Epithelial cell of esophagus (primary cell): ENCODE measurements around the gene SCN4A.

ENCODE experiments used
- DNase-seq: peaks from one replicate; pipeline ENCODE4 v3.0.0; 2010; ENCODE audit warnings: low read depth
- H3K4me3 ChIP-seq: 2 replicates; pipeline ENCODE4 v1.5.1; 2011; ENCODE audit warnings: mild to moderate bottlenecking, low read length, control low read depth
- TF ChIP-seq, protein P1 (sequence below): IDR thresholded peaks from 2 replicates; pipeline ENCODE4 v1.5.1; 2011; ENCODE audit warnings: low read depth, mild to moderate bottlenecking, low read length, control low read depth, inconsistent platforms; ENCODE audit not compliant: insufficient read depth; ENCODE audit errors: missing control alignments

Gene SCN4A

GRCh38 chr17:63978272-63979200 lies 5.8 kb upstream of the SCN4A start:
- no peak overlapping the region for H3K4me3 ChIP-seq
- DNase-seq: no peak
- TF ChIP-seq, protein P1, sequence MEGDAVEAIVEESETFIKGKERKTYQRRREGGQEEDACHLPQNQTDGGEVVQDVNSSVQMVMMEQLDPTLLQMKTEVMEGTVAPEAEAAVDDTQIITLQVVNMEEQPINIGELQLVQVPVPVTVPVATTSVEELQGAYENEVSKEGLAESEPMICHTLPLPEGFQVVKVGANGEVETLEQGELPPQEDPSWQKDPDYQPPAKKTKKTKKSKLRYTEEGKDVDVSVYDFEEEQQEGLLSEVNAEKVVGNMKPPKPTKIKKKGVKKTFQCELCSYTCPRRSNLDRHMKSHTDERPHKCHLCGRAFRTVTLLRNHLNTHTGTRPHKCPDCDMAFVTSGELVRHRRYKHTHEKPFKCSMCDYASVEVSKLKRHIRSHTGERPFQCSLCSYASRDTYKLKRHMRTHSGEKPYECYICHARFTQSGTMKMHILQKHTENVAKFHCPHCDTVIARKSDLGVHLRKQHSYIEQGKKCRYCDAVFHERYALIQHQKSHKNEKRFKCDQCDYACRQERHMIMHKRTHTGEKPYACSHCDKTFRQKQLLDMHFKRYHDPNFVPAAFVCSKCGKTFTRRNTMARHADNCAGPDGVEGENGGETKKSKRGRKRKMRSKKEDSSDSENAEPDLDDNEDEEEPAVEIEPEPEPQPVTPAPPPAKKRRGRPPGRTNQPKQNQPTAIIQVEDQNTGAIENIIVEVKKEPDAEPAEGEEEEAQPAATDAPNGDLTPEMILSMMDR: no peak

GRCh38 chr17:63976702-63977101 lies 4.0 kb upstream of the SCN4A start:
- TF ChIP-seq, protein P1: no peak
- H3K4me3 ChIP-seq: no peak overlapping the region
- no peak for DNase-seq

DNA sequence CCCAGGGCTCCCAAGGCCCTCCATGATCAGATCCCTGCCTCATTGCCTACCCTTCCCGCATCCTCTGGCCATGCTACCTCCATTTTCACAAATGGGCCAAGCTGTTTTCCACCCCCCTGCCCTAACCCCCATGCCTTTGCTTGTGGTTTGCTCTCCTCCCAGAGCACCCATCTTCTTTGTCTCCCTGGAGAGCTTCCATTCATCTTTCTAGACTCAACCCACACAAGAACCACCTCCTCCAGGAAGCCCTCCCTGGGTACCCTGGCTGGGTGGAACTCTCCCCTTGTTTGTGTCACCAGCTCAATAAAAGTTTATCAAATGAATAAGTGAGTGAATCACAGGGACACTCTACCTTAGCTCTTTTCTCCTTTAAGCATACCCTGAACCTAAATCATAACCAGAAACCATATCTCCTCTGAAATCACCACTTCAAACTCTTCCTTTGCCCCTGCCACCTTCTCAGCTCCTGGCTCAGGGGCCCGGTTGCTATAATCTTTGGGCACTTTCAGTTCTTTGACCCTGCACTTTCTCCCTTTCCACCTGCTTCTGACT lies 2.9 kb upstream of the SCN4A start:
- no peak overlapping the region for H3K4me3 ChIP-seq
- TF ChIP-seq, protein P1: no peak

DNA sequence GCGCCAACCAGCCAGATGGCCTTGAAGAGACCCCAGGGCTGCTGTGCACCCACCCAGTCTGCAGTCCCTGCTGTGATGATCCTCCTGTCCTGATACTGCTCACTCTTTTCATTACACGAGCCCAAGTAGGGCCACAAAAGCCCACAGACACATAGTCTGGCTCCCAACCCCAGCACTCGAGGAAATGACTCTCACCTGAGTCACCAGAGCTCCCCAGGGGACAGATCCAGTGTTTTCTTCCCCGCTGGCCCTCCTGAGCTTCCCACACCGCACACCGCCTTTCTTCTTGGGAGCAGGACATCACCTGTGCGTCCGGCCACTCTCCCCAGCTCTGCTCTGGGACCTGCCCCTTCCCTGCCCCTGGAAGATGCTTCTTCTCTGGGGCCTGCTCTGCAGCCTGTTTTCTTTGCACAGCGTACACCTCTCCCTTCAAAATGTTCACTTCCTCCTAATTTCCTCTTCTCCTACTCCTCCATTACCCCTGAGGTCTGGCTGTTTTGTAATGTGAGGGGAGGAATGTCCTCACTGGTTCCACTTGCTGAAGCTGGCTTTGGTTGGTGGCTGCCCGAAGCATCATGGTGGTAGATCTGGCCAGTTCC lies 2.0 kb upstream of the SCN4A start:
- no peak overlapping the region for H3K4me3 ChIP-seq
- peak; percentile 78 for DNase-seq
- TF ChIP-seq, protein P1: no peak

More for the DNA sequence above, 2.9 kb upstream of the SCN4A start:
- no peak for DNase-seq

DNA sequence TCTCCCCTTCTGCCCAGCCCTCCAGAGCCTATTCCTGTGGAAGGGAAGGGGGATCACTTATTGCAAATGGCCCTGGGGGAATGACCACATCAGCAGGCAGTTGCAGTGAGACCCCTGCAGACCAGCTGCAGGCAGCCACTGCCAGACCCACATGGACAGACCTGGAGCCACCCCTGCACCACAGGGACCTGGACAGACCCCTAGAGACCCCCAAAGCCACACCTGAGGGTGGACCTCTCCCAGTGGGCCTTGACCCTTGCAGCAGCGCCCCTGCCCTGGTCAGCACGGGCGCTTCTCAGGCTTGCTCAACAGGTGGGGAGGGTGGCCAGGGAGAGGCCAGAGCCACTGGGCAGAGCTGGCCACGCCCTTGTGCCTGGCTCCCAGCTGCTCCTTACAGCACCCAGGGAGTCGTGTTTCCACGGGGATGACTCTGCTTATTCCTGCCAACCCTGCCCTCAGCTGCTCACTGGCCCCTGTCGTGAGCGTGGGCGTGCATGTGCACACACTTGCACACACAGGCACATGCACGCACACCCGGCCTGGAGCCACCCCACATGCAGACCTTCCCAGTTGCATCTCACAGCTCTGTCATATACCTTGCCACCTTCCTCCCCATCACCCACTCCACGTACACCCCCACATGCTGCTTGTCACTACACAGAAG lies 1.3 kb upstream of the SCN4A start:
- DNase-seq: peak; percentile 53
- H3K4me3 ChIP-seq: no peak overlapping the region
- TF ChIP-seq, protein P1: no peak

- TF ChIP-seq, protein P1: no peak
- no peak overlapping the region for H3K4me3 ChIP-seq
- no peak for DNase-seq
Measured at GRCh38 chr17:63973247-63973646, 529 bp upstream of the SCN4A start.
